CD8-positive, alpha-beta memory T cell (primary cell): ENCODE data around the gene PPP1R3E. TPM values are rescaled to one million over a fixed set of nuclear protein-coding genes. Genes with fewer than 3 reads are reported as not detected.

Experiments used
- CTCF ChIA-PET: fragments of 350-600 bp; sonication (Branson Sonifier 250); formaldehyde crosslinking; loops from one replicate; lab custom pipeline; 2021; ENCODE audit warnings: antibody characterized with exemption; lab: Charles Lee
- POLR2A ChIA-PET: fragments of 350-600 bp; sonication (Branson Sonifier 250); formaldehyde crosslinking; loops from one replicate; lab custom pipeline; 2021; ENCODE audit warnings: antibody characterized with exemption; lab: Charles Lee
- DNase-seq, 5 donors: peaks; one replicate each; pipeline versions ENCODE4 v3.0.0 to v3.0.0-alpha.2; 2020 to 2022; ENCODE audit warnings: mixed read lengths in 1 of 5
- H3K27ac ChIP-seq: one replicate; pipeline ENCODE4 v1.7.0; 2013; ENCODE audit warnings: low read depth, mild to moderate bottlenecking, low read length, moderate library complexity
- H3K27me3 ChIP-seq: 2 replicates; pipeline ENCODE4 v1.7.0; 2013; ENCODE audit warnings: low read length, mild to moderate bottlenecking; ENCODE audit not compliant: insufficient read depth, poor library complexity, severe bottlenecking
- H3K36me3 ChIP-seq: 2 replicates; pipeline ENCODE4 v1.7.0; 2013; ENCODE audit warnings: mild to moderate bottlenecking, low read length, moderate library complexity; ENCODE audit not compliant: insufficient read depth
- H3K4me1 ChIP-seq: 2 replicates; pipeline ENCODE4 v1.7.0; 2013; ENCODE audit warnings: mild to moderate bottlenecking, low read length, moderate library complexity; ENCODE audit not compliant: insufficient read depth
- H3K4me3 ChIP-seq: 2 replicates; pipeline ENCODE4 v1.7.0; 2013; ENCODE audit warnings: mild to moderate bottlenecking, low read length
- H3K9me3 ChIP-seq: 2 replicates; pipeline ENCODE4 v1.7.0; 2013; ENCODE audit warnings: mild to moderate bottlenecking, low read length
- H3K27ac Mint-ChIP-seq, 8 donors: one replicate each; pipeline ENCODE4 v1.8.0; 2020 to 2021; ENCODE audit warnings: mixed read lengths in 8 of 8, mild to moderate bottlenecking in 6 of 8, inconsistent platforms in 3 of 8, moderate library complexity in 3 of 8
- H3K27me3 Mint-ChIP-seq, 2 donors: one replicate each; pipeline ENCODE4 v1.8.0; 2020 to 2021; ENCODE audit warnings: mixed read lengths in 2 of 2, mild to moderate bottlenecking in 1 of 2, moderate library complexity in 1 of 2
- H3K36me3 Mint-ChIP-seq, 3 donors: one replicate each; pipeline ENCODE4 v1.8.0; 2020 to 2021; ENCODE audit warnings: mixed read lengths in 3 of 3, inconsistent platforms in 1 of 3, mild to moderate bottlenecking in 1 of 3
- H3K4me1 Mint-ChIP-seq, 3 donors: one replicate each; pipeline ENCODE4 v1.8.0; 2020 to 2021; ENCODE audit warnings: mixed read lengths in 3 of 3, inconsistent platforms in 1 of 3, mild to moderate bottlenecking in 1 of 3
- H3K4me3 Mint-ChIP-seq, 7 donors: one replicate each; pipeline ENCODE4 v1.8.0; 2020 to 2021; ENCODE audit warnings: mixed read lengths in 7 of 7, mild to moderate bottlenecking in 6 of 7, moderate library complexity in 4 of 7, inconsistent platforms in 2 of 7
- H3K9me3 Mint-ChIP-seq, 5 donors: one replicate each; pipeline ENCODE4 v1.8.0; 2020 to 2022; ENCODE audit warnings: mixed read lengths in 5 of 5, mild to moderate bottlenecking in 3 of 5, moderate library complexity in 2 of 5, inconsistent platforms in 1 of 5
- polyA plus RNA-seq: library from polyadenylated mRNA; unstranded; fragments of 300-500 nt; fragmentation: Illumina TruSeq; gene quantifications from one replicate; pipeline ENCODE4 v1.2.3, GENCODE V29; 2021
- total RNA-seq, 2 experiments: library from RNA; stranded (reverse); gene quantifications; one replicate each; pipeline ENCODE4 v1.2.3, GENCODE V29; 2021

Gene PPP1R3E
- total and polyA plus RNA-seq, 3 experiments from 2014 or later, result 2.0 to 18.2 (median 16.2) TPM

DNA sequence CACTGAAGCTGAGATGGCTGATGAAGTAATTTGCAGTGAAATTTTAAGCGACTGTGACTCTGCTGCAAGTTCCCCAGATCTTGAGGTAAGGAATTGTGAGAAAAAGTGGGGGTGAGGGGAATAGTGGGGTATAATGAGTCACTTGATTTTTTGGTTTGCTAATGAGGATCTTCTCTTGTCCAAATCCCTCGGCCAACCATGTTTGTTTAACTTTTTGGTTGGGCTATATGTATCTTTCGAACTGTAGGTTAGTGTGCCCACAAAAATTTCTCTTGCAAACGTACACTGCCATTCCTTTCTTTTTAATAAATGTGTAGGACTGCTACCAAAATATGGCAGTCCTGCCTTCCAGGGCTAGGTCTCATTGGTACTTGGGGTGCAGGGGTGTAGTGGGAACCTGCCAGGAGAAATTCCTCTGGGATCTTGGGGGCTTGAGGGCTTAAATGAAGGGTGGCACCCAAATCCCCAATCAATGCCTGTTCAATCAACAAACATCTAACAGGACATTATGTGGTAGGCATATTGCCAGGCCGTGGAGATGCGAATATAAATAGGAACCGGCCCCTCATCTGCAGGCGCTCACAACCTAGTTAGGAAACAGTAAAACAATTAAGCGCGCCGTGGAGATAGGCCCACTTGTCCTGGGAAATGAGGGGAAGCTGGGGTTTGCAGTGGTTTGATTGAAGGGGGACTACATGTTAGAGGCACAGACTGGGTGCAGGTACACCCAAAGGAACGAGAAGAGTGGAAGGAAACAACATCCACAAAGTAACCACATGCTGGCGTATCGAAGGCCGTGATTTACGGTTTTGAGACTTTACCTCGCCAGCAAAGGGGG, 17.3 kb upstream of the PPP1R3E start:
- Mint-ChIP-seq H3K27ac (peak overlapping the region; percentile 90 to 99 (median 98)), H3K4me1 (peaks cover 29 to 35% (median 30%) of the 10 kb centered on the region in 3 donors), H3K4me3 (peak overlapping the region; percentile 89 to 98 (median 93)), H3K27me3 (peaks cover 3 to 9% of the 10 kb centered on the region in 2 donors), H3K9me3 (no peaks in the 10 kb centered on the region), H3K36me3 (peaks cover 0 to 33% (median 5%) of the 10 kb centered on the region in 3 donors)
- Histone ChIP-seq H3K27ac (peak overlapping the region; percentile 83), H3K9me3 (no peaks in the 10 kb centered on the region), H3K27me3 (no peaks in the 10 kb centered on the region), H3K4me3 (peak overlapping the region; percentile 77), H3K4me1 (peaks cover 23% of the 10 kb centered on the region), H3K36me3 (peaks cover 20% of the 10 kb centered on the region)
- CTCF ChIA-PET, result interaction anchor here (0.6 to 3.6 kb wide), 12 partner anchors 10 to 225 kb away, joined by 3 to 52 read pairs (median 4); partner anchors contain the start of genes ACIN1, C14orf119 and PPP1R3E
- POLR2A ChIA-PET, result interaction anchor here (0.6 to 5.0 kb wide), 8 partner anchors 17 to 795 kb away, joined by 3 to 146 read pairs (median 5); partner anchors contain the start of genes ACIN1, C14orf119, HAUS4 and HOMEZ
- no peak for DNase-seq

DNA sequence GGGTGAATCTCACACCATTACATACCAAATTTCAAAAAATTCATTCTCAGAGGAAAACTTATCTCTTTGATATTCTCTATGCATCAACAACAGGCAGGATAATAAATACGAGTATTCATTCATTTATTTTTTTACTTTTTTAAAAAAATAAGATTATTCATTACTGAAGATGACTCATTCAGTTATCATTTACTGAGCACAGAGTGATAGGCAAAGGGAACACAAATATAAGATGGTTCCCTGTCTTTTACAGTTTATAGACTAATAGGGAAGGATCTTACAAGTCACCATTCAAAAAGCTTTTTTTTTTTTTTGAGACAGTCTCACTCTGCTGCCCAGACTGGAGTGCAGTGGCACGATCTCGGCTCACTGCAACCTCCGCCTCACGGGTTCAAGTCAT, 13.6 kb upstream of the PPP1R3E start:
- H3K9me3 ChIP-seq, result no peaks in the 10 kb centered on the region
- no peak overlapping the region for H3K4me3 ChIP-seq
- Mint-ChIP-seq H3K4me1 (peaks cover 13 to 15% (median 13%) of the 10 kb centered on the region in 3 donors), H3K27me3 (peaks cover 2 to 12% of the 10 kb centered on the region in 2 donors), H3K36me3 (peaks cover 0 to 2% (median 0%) of the 10 kb centered on the region in 3 donors), H3K9me3 (no peaks in the 10 kb centered on the region), H3K27ac (no peak overlapping the region), H3K4me3 (no peak overlapping the region)
- peaks cover 10% of the 10 kb centered on the region for H3K4me1 ChIP-seq
- POLR2A ChIA-PET, result interaction anchor here (0.7 kb wide), 2 partner anchors 43 to 196 kb away, joined by 3 to 8 read pairs; no protein-coding TSS in a partner anchor
- no peaks in the 10 kb centered on the region for H3K27me3 ChIP-seq
- H3K27ac ChIP-seq, result no peak overlapping the region
- CTCF ChIA-PET, result interaction anchor here (1.0 to 1.1 kb wide), 2 partner anchors 14 to 17 kb away, joined by 3 read pairs; partner anchors contain the start of gene PPP1R3E
- H3K36me3 ChIP-seq, result no peaks in the 10 kb centered on the region
- DNase-seq, result no peak

GRCh38 chr14:23310546-23310945, 7.9 kb upstream of the PPP1R3E start:
- Histone ChIP-seq H3K36me3 (no peaks in the 10 kb centered on the region), H3K4me3 (no peak overlapping the region), H3K27me3 (peaks cover 12% of the 10 kb centered on the region), H3K27ac (no peak overlapping the region), H3K4me1 (no peaks in the 10 kb centered on the region), H3K9me3 (no peaks in the 10 kb centered on the region)
- ChIA-PET CTCF (interaction anchor here (0.7 to 2.2 kb wide), 3 partner anchors 8 to 14 kb away, joined by 3 to 5 read pairs (median 5); partner anchors contain the start of gene PPP1R3E), POLR2A (interaction anchor here (1.0 kb wide), 1 partner anchor 11 kb away, joined by 4 read pairs; the partner anchor contains the start of gene PABPN1)
- Mint-ChIP-seq H3K27me3 (peaks cover 17 to 50% of the 10 kb centered on the region in 2 donors), H3K9me3 (no peaks in the 10 kb centered on the region), H3K36me3 (peaks cover 0 to 4% (median 0%) of the 10 kb centered on the region in 3 donors), H3K27ac (peak overlapping the region in 1 of 8 donors; percentile 50), H3K4me3 (no peak overlapping the region), H3K4me1 (no peaks in the 10 kb centered on the region)
- DNase-seq, result no peak

- no peaks in the 10 kb centered on the region for H3K9me3 ChIP-seq
- Mint-ChIP-seq H3K27ac (peak overlapping the region in 2 of 8 donors; percentile 21 to 88), H3K36me3 (peaks cover 0 to 4% (median 0%) of the 10 kb centered on the region in 3 donors), H3K27me3 (peaks cover 19 to 55% of the 10 kb centered on the region in 2 donors), H3K9me3 (no peaks in the 10 kb centered on the region), H3K4me1 (no peaks in the 10 kb centered on the region), H3K4me3 (peak overlapping the region in 1 of 7 donors; percentile 33)
- ChIA-PET CTCF (interaction anchor here (0.9 to 1.6 kb wide), 2 partner anchors 10 to 71 kb away, joined by 3 to 4 read pairs; no protein-coding TSS in a partner anchor), POLR2A (no interaction called here)
- DNase-seq, result no peak
- H3K27ac ChIP-seq, result no peak overlapping the region
- H3K4me3 ChIP-seq, result no peak overlapping the region
- no peaks in the 10 kb centered on the region for H3K36me3 ChIP-seq
- peaks cover 12% of the 10 kb centered on the region for H3K27me3 ChIP-seq
- H3K4me1 ChIP-seq, result no peaks in the 10 kb centered on the region
Measured at GRCh38 chr14:23308721-23309445, 6.2 kb upstream of the PPP1R3E start.

- Histone ChIP-seq H3K9me3 (no peaks in the 10 kb centered on the region), H3K27ac (peak overlapping the region; percentile 71), H3K36me3 (no peaks in the 10 kb centered on the region), H3K4me3 (no peak overlapping the region), H3K27me3 (peaks cover 12% of the 10 kb centered on the region), H3K4me1 (peaks cover 8% of the 10 kb centered on the region)
- Mint-ChIP-seq H3K9me3 (no peaks in the 10 kb centered on the region), H3K36me3 (peaks cover 0 to 4% (median 0%) of the 10 kb centered on the region in 3 donors), H3K27ac (peak overlapping the region in 2 of 8 donors; percentile 27 to 63), H3K27me3 (peaks cover 19 to 55% of the 10 kb centered on the region in 2 donors), H3K4me3 (peak overlapping the region in 1 of 7 donors; percentile 15), H3K4me1 (peaks cover 2 to 6% (median 3%) of the 10 kb centered on the region in 3 donors)
- no peak for DNase-seq
- CTCF ChIA-PET, result interaction anchor here (1.2 to 1.6 kb wide), 2 partner anchors 13 to 72 kb away, joined by 4 to 5 read pairs; partner anchors contain the start of gene PABPN1
- POLR2A ChIA-PET, result interaction anchor here (1.0 kb wide), 1 partner anchor 14 kb away, joined by 3 read pairs; no protein-coding TSS in a partner anchor
Measured at GRCh38 chr14:23307687-23308644, 5.3 kb upstream of the PPP1R3E start.

DNA sequence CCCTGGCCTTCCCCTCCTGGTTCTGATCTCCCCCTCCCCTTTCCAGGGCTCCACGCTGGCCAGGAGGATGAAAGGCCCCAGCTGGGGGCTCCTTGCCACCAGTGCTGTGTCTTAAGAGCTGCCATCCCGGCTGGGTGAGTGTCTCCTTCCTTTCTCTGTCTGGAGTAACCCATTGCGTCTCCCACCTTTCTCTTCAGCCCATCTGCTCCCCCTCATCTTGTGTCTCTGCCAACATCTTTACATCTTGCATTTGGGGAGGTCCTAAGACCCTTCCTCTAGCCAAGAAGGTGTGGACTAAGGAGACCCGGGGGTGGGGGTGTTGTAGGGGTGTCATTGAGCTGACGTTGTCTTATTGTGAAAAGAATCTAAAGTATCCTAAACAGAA, 4.5 kb upstream of the PPP1R3E start:
- Mint-ChIP-seq H3K9me3 (no peaks in the 10 kb centered on the region), H3K27me3 (peaks cover 18 to 52% of the 10 kb centered on the region in 2 donors), H3K27ac (no peak overlapping the region), H3K4me1 (peaks cover 5 to 12% (median 9%) of the 10 kb centered on the region in 3 donors), H3K4me3 (peak overlapping the region in 1 of 7 donors; percentile 15), H3K36me3 (peaks cover 0 to 4% (median 3%) of the 10 kb centered on the region in 3 donors)
- CTCF ChIA-PET, result interaction anchor here (1.2 kb wide), 1 partner anchor 14 kb away, joined by 5 read pairs; the partner anchor contains the start of gene PABPN1
- peak overlapping the region; percentile 71 for H3K27ac ChIP-seq
- DNase-seq, result no peak
- no peaks in the 10 kb centered on the region for H3K36me3 ChIP-seq
- no peaks in the 10 kb centered on the region for H3K9me3 ChIP-seq
- H3K4me3 ChIP-seq, result no peak overlapping the region
- peaks cover 8% of the 10 kb centered on the region for H3K4me1 ChIP-seq
- POLR2A ChIA-PET, result interaction anchor here (1.0 kb wide), 1 partner anchor 15 kb away, joined by 3 read pairs; no protein-coding TSS in a partner anchor
- H3K27me3 ChIP-seq, result peaks cover 12% of the 10 kb centered on the region
